HG03064 (cell line): ENCODE data around the gene EDC4.
"Not testable (repeated sequence)": the region's sequence is repeated elsewhere in the genome, so short reads cannot be mapped to it uniquely, and the experiment has no call there.

Experiments
- ATAC-seq: cut with Tn5 transposase; IDR thresholded peaks from one replicate; pipeline ENCODE4 v1.9.1; 2021; ENCODE audit warnings: low read depth; ENCODE audit not compliant: unreplicated experiment

EDC4 gene

DNA sequence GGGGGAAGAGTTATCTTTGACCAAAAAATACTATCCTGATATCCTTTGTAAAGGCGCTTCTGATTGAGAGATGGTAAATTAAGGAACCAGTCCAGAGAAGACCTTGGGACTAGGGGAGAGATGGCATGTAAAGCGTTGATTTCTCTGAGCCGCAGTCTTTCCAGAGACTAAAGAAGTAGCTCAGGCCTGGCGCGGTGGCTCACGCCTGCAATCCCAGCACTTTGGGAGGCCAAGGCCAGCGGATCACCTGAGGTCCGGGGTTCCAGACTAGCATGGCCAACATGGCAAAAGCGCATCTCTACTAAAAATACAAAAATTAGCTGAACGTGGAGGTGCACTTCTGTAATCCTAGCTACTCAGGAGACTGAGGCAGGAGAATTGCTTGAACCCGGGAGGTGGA, 24.7 kb upstream of the EDC4 start:
- ATAC-seq: no peak

DNA sequence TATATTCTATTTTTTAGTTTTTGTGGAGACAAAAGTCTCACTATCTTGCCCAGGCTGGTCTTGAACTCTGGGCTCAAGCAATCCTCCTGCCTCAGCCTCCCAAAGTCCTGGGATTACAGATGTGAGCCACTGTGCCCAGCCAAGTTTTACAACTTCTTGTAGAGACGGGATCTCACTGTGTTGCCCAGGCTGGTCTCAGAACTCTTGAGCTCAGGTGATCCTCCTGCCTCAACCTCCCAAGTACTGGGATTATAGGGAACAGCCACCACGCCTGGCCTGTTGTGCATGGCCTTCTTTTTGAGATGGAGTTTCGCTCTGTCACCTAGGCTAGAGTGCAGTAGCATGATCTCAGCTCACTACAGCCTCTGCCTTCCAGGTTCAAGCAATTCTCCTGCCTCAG, 19.2 kb upstream of the EDC4 start:
- no peak for ATAC-seq

DNA sequence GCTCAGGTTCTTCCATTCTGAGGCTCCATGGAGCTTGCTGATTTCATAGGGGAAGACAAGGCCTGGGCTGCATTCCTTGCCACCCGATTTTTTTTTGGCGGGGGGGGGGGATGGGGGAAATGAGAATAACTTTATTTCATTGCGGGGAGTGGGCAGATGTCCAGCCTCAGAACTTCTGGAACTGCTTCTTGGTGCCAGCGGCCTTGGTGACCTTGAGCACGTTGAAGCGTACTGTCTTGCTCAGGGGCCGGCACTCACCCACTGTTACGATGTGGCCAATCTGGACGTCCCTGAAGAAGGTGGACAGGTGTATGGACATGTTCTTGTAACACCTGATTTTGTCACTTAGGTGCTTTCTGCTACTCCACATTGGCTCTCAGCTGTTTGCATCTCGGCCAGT, 17.1 kb upstream of the EDC4 start:
- ATAC-seq: no peak

DNA sequence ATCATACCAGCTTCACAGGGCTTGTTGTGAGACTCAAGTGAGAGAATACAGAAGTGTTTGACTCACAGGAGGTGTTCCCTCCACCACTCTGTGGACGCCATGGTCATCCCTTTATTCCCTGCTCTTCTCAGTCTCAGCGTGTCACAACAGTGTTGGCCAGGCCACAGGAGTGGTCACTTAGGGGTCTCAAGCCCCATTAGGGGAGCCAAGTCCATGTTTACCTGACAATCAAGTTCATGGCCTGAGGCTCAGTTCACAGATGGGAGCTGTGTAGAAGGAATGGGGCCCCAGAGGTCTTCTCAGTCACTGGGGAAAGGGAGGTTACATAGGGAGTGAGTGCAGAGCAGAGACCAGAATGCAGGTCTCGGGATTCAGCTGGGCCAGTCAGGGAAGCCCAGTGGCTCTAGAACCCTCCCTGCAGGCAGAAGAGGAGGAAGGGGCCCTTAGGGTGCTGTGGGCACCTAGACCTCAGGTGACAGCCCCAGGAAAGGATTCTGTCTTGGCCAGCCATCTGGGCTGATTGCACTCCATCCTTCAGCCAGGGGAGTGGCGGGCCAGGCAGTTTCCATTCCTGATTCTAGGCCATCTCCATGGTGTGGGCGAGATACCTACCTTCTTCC, 15.8 kb upstream of the EDC4 start:
- ATAC-seq: no peak

DNA sequence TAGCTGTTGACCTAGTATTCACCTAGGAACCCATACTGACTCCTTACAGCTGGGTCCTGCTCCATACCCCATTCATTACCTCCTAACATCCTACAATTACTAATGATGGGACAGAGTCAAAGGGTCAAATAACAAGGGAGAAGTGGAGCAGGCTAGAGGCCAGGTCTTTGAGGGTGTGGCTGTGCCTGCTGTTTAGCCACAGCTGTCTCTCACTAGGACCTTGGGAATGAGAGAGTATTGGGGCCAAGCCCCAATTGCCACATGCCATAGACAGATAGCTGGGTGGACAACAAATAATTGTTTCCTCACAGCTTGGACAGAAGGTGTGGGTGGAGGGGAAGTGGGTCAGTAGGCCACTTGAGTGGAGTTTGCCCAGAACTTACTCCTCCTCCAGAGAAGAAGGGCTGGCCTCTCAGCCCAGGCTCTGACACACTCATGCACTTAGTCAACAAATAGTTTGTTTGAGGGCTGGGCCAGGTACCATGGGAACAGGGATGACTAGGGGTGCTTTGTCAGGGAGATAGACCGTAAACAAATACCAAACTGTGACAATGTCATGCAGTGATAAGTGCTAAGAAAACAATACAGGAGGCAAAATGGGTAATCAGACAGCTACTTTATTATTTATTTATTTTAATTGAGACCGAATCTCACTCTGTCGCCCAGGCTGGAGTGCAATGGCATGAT, 15.2 kb upstream of the EDC4 start:
- no peak for ATAC-seq

DNA sequence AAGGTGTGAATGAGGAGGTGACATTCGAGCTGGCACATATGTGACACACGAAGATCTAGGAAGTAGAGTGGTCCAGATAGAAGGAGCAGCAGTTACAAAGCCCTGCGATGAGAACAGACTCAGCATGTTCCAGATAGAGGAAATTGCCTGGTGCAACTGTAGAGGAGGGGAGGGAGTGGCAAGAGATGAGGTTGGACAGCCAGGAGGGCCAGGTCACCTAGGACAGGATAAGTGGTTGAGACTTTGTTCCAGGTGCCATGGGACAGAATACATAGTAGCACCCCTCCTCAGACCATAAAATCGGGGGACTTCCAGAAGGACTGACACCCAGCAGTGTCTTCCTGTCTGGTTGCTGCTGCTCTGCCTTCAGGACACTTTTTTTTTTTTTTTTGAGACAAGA, 14.4 kb upstream of the EDC4 start:
- ATAC-seq: no peak

DNA sequence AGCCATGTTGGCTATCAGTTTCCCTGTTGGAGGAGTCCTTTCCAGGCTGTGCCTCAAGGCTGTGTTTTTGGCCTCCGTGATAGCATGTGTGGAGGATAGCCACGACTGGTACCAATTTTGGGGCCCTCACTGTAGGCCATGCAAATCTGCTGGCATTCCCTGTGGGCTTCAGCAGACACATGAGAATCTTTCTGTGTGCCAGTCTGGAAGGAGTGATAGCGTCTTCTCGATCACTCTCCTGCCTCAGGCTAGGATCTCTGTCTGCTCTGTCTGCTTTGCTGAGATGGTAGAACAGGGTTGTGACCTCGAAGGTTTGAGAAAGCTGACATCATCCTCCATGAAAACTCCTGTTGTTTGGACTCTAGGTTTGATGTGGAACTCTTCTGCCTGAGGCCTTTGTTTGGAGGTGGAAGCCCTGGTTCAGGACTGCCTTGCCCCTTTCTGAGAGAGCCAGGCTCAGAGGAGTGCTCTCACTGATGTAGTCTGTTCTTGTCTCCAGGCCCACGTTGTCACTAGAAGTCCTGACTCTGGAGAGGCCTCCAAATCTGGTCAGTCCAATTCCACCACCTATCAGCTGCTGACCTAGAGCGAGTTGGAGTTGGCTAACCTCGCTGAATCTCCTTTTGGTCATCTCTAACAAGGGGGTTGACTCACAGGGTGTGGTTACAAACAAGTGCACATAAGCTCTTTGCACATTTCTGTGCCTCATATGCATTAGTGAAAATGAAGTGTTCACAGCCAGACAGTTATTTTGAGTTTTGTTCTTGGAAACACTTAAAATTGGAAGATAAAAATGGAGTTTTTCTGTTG, 12.1 kb upstream of the EDC4 start:
- no peak for ATAC-seq

DNA sequence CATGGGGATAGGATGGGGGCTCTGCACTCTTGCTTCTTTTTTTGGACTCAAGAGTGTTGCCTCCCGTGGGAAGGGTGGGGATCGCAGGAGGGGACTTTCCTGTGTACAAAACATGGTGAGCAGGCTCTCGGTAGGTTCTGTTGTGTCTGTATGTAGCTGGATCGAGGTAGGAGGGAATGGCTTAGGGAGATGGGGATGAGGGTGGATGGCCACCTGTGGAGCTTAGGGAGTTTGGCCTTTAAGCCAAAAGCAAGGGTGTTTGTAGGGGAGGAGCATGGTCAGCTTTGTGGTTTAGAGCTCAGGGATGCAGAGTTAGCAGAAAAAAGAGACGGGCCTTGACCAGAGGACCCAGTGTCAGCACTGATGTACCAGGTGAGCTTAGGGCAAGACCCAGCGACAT, 11.0 kb upstream of the EDC4 start:
- ATAC-seq: no peak

DNA sequence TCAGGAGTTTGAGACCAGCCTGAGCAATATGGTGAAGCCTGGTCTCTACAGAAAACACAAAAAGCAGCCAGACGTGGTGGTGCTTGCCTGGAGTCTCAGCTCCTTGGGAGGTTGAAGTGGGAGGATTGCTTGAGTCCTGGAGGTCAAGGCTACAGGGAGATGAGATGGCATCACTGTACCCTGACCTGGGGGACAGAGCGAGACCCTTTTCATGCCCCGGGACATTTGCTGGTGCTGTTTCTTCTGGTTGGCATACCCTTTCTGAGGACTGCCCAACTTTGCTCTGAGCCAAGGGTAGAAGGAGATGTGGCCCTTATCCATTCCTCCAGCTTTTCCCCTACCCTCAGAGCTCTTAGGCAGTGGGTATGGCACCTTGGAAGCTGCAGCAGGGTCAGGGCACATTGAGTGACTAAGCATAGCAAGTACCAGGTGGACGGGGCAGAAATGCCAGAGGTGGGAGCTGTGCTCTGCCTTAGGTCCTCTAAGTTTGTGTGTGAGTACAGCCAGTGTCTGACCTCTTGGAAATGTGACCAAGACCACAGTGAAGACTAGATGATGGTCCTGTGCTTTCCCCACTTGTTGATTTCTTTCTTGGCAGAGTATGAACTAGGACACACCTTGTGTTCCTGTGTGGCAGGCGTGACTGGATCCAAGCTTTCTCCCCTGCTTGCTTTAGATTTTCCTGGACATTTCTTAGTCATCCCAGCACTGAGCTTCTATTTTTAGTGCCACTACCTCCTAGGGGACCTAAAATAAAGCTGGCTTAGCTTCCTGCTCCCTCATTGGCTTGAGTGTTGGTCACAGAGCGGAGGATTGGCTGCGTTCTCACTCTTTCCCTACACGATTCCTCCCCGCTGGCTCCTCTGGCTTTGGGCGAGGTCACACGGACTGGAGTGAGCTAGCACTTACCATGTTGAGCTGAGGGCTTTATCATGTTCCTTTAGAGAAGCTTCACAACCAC, 9.9 kb upstream of the EDC4 start:
- ATAC-seq: no peak

DNA sequence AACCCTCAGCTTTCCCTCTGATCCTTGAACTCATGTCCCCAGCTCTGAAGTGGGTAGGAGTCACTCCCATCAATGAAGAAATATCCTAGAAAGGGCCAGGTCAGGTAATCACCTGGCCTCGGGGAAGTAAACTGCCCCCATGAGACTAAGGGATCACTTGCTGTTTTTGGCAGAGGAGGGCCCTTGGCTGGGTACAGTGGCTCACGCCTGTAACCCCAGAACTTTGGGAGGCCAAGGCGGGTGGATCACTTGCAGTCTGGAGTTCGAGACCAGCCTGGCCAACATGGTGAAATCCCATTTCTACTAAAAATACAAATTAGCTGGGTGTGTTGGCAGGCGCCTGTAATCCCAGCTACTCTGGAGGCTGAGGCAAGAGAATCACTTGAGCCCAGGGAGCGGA, 8.8 kb upstream of the EDC4 start:
- not testable (repeated sequence) for ATAC-seq

DNA sequence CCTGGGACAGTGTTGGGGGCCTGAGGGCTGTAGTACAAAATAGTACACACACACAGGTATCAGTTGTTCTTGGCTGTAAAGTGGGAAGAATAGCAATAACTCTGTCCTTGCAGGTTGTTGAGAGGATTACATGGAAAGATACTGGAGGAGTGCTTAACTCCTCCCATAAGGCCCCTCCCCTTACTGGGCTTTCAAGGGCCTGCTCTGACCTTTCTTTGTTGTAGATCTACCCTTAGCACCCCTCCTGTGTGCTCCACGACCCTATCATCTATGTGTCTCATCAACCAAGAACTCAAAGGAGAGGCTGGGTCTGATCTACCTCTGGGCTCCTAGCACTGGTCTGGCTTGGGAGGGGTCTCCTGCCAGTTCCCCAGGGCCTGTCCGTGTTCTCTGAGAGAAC, 8.3 kb upstream of the EDC4 start:
- ATAC-seq: no peak

DNA sequence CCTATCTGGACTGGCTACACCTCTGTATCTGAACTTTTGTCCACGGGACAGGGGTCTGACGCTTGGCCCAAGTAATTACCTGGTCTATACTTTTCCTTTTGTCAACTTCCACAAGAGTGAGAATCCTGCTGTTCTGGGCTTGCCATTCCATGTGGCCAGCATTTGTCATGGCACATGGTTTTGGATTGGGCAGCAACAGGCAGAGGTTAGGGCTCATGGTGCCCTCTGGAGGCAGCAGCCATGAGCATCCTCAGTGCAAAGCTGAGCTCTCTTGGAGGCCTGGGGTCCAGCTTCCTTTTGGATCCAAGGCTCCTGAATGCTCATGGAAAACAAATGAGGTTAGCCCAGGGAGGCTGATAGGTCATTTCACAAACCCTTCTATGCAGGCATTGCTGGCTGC, 7.5 kb upstream of the EDC4 start:
- no peak for ATAC-seq

DNA sequence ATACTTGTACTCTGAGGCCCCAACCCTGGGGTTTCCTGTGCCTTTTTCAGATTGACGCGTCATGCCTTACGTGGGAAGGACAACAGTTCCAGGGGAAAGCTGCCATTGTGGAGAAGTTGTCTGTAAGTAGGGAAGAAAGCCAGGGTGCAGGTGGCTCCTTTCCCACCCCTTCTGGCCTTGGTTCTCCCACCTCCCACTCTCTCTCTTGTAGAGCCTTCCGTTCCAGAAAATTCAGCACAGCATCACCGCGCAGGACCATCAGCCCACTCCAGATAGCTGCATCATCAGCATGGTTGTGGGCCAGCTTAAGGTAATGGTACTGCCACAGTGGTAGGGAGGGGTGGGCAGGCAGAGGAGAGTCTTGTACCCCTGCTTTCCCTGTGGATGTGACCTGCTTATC, 4.6 kb upstream of the EDC4 start:
- ATAC-seq: no peak

DNA sequence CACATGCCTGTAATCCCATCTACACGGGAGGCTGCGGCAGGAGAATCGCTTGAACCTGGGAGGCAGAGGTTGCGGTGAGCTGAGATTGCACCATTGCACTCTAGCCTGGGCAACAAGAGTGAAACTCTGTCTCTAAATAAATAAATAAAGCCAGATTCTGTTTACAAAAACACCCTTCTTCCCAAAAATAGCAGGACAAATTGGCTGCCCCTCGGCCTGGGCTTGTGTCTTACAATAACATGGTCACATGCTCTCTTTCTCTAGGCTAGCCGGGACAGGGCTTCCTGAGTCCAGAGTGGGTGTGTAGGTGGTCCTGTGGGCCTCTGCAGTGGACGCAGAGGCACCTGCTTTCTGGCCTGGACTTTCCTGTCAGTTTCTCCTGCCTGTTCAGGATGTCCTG, 3.2 kb upstream of the EDC4 start:
- ATAC-seq: no peak

DNA sequence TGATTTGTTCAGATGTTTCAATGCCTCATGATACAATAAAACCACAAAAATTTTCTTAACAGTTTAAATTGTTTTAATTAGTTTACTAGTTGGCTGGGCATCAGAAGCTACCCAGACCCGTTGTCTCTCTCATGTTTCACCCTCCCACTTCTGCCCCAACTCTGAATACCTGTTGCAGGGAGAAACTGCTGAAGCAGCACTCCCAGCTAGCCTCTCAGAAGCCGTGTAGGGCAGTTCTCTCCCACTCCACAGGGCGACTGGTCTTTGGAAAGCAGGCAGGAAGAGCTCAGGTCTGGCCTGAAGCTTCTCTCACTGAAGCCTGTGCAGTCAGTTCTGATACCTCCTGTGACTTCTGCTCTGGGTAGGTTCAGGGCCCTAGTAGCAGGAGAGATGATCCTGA, 1.6 kb upstream of the EDC4 start:
- no peak for ATAC-seq

DNA sequence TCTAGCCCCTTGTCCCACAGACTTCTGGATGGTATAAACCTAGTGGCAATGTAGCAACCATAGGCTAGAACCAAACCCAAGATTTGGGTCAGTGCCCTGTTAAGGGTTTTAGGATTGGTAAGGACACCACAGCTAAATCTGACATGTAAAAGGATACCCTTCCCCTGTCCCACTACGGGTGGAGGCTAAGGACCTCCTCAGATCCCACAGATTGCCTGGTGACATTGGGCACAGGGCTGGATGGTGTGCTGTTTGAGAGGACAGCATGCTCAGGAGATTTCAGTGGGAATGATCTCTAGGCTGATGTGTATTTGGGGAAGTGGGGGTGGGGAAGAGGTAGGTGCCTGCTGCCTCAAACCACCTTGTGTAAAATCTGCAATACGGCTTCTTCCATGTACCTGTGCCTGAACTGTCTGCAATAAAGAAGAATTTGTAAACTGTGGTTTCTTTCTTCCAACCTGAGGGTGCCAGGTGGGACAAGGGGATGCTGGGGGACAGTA, 671 bp upstream of the EDC4 start:
- ATAC-seq: no peak

DNA sequence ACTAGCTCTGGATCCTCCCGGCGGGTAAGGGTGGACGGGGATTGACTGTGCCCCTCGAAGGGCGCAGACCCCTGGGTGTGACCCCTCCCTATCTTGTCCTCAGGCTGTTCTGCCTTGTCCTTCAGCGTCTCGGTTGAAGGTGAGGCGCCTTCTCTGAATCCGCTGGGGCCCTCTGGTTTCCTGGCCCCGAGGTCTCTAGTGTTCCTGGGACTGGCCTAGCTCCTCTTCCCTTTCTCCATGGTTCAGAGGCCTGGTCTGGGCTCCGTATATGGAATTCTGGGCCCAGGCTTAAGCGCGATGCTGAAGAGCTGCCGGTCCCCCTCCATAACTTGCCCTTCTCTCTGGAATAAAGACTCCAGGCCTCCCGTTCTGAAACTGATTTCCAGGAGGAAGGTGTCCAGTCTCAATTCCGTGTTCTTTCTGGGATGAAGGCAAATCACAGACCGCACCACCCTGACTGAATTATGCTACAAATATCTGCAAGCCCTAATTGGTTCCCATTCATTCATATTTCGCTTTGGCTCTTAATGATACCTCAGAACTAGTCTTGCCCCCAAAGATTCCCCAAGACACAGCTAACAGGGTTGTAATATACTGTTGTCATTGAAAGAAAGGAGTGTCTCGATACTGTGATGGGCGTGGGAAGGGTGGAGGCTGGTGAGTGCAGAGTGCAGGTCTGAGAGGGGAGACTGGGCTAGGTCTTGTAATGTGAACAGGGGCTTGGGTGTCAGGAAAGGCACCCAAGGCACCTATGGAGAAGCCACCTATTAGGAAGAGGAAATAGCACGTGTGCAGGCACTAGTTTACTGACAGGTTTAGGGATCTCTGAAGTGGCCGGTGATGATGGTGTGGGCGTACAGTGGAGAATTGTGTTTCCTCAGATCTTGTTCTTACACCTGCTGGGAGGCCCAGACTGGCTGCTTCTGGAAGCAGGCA, 851 bp downstream of the EDC4 start:
- peak; percentile 21 for ATAC-seq

DNA sequence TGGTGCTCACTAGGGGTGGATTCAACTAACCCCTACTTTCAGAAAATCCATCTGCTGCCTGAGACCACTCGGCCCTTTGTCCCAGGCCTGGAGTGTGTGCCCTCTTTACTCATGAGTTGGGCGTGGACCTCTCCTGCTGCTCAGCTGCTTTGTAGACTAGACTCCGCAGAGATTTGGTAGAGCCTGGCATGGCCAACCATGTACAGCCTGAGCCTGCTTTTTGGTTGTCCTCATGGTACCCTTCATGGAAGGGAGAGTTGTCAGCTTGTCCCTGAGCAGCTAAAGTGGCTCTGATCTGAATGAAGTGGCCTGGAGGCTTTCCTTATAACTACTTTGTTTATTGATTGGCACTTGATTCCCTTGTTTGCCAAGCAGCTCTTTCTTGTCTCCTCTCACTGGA, 1.5 kb downstream of the EDC4 start:
- no peak for ATAC-seq

DNA sequence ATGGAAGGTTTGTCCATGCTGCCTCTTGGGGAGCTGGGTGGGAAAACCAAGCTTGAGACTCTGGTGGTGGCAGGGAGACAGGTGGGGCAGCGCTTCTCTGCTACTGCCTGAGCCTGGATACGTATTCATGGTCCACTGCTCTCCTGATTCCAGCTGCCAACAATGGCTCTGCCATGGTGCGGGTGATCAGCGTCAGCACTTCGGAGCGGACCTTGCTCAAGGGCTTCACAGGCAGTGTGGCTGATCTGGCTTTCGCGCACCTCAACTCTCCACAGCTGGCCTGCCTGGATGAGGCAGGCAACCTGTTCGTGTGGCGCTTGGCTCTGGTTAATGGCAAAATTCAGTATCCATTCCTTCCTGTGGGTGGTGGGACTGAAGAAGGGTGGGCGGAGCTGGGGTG, 4.2 kb downstream of the EDC4 start:
- no peak for ATAC-seq

DNA sequence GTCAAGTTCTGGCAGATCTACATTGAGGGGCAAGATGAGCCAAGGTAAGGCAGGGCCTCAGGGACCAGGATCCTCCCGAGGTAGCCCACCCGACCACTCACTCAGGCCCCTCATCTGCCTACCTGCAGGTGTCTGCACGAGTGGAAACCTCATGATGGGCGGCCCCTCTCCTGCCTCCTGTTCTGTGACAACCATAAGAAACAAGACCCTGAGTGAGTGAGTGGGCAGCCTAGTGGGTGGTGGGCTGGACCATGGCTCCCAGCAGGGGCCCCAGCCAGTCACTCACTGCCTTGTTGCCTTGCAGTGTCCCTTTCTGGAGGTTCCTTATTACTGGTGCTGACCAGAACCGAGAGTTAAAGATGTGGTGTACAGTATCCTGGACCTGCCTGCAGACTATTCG, 5.4 kb downstream of the EDC4 start:
- ATAC-seq: no peak
